Fibroblast of upper back skin (primary cell): Measurements from ENCODE around the gene TTC32.
"Not testable (repeated sequence)": the region's sequence is repeated elsewhere in the genome, so short reads cannot be mapped to it uniquely, and the experiment has no call there.

ENCODE experiments used
- DNase-seq: peaks from one replicate; pipeline ENCODE4 v3.0.0-alpha.2; 2013

Gene TTC32

DNA sequence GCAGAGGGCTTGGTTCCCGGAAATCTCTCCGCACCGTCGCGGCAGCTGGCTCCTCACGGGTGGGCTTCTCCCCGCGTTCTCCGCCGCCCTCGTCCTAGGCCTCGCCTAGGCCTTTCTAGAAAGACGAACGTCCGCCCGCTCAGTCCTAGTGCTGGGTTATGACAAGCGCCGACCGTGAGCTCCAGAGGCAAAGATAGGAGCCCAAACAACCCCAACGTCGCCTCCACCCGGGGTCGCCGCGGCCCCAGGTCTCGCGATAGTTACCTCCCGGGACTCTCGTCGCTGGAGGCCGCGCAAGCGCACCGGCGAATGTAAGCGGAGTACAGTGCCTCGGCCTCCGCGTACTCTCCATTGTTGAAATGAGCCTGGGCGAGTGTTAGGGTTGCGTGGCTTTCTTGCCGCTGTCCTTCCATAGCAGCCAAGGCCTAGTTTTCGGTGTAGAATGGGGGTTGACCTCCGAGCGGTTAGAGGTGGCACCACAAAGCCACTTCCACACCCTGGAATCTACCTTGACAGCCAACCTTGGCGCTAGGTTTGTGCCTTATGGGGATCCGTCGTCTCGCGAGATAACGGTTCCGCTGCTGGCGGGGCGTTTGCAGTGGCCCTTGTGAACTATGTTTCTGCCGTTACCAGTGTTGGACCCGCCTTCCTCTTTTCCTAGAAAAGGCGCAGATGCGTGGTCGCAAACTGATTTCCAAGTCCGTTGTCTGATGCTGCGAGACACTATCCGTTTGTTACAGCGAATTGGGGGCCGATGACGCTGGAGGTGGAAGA lies at the start of gene TTC32:
Gene TTC32 (minus strand): TSS at position 542 of the 774 bp plus-strand sequence. CDS start 129 bp downstream, at position 413.
- peak; percentile 94 for DNase-seq

- DNase-seq: peak; percentile 68
These were observed 47.3 kb upstream of the TTC32 start for GRCh38 chr2:19949071-19949470.

DNA sequence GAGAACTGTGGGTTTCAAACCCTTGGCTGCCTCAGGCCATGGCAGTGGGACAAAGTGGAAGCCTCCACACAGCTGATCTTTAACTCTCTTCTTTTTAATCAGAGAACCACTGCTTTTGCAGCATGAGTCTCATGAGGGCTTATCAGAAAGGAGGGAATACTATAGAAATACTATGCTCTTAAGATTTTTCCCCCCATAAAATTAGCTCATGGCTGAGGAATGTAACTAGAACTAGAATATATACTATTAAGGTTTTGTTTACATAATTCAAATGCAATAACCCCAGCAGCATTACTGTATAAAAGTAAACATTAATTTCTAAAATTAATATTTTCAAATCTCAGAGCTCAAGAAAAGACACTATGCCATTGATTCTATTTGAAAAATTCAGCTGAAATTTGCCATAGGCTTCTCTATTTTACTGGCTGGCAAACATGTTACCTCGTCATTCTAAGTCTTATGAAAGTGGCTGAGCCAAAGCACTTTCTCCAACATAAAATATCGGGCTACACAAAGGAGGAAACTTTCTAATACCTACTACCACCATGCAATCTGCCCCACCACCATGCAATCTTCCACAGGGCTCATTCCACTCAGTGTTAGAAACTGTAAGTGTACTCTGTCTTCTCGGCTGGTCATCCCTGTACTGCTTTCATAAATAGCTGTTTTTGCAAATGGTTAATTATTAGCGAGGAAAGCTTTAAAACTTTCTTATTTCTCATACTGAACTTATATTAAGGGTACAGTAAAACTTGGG lies 45.6 kb upstream of the TTC32 start:
- peak; percentile 7 for DNase-seq

DNA sequence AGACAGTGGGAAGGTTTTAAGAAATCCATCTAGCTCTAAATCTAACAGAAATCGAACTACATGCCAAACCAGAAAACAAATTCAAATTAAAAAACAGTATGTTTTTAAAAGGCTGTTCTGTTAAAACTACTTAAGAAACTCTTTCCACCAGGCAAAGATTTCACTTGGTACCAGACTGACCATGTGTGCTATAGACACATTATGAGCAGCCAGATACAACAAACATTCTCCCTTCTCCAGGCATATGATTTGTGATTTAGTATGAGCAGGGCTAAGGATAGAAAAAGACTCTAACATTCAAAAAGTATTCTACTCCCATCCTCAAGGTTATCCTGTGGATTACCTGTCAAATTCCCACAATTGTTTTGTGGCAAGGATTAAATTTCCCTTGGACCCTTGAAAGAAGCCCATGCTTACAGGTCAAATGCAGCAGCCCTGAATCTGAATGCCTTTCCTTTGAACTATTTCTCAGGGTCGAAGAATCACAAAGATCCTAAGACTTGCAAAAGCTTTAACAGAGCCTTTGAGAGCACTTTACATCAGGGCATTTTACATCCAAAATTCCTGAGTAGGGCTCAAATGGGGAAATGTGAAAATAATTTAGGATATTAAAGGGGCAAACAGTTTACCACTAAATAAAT lies 42.5 kb upstream of the TTC32 start:
- no peak for DNase-seq

GRCh38 chr2:19943189-19943588 lies 41.4 kb upstream of the TTC32 start:
- no peak for DNase-seq

DNA sequence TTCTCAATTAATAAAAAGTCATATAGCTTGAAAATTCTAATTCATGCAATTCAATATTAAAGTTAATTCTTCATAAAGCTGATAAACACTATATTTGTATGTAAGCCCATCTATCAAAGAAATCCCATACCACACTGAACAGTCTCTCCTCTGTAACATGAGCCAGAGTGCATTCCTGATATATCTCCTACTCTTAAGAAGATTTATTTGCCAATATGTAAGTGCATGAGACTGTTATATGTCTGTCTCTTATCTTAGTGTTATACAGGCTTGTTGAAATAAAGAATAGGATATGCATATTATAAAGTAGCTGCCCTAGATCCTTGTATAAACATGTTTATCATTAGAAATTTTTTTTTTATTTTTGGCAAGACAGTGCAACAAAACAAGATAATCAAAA lies 40.4 kb upstream of the TTC32 start:
- no peak for DNase-seq

GRCh38 chr2:19937004-19937403 lies 35.2 kb upstream of the TTC32 start:
- no peak for DNase-seq

DNA sequence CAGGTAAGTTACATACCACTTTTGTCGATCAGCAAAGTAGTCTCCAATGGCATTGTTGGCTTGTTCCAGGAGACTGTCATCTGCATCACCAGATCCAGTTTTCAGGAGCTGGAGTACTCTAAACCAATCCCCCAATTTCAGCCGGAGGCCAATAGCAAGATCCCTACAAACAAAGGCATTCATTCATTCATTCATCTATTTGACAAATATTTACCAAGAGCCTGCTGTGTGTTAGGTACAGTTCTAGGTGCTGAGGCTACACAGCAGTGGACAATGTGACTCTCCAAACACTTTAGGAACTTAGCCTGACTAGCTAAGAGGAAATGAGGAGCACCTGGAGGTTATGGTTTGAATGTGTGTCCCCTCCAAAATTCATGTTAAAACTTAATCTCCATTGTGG lies 34.4 kb upstream of the TTC32 start:
- no peak for DNase-seq

- DNase-seq: peak; percentile 64
These were observed 31.7 kb upstream of the TTC32 start for GRCh38 chr2:19933351-19933981.

DNA sequence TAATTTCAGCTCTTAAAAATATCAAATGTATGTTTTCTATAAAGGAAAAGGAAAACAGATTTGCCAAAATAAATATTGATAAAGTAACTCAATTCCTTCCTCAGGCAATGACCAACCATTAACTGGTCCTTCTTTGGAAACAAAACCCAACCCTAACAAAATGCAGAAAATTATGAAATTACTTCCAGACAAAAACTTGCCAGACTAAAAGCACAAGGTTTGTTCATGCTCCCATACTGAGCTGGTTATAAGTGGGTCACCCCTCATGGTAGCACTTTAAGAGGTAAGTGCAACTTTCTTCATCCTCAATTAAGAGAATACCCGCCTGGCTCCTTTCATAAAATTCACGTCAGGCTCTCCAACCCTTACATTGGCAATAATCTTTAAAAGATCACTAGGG lies 31.1 kb upstream of the TTC32 start:
- no peak for DNase-seq

DNA sequence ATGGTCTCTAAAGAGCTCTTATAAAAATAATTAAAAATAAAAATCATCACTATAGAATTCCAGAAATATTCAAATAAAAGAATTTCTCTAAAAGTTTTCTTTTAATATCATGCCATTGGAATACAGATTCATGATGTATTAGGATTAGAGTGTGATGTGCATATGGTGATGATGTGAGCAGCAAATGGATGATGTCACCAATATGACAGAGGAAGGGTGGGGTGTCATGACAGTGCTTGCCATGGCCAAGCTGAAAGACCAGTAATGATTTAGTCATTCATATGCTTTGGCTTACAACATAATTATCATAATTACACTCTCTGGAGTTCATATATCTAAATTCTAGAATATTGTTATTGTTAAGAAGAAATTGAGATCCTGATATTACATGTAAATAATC lies 27.4 kb upstream of the TTC32 start:
- DNase-seq: no peak

DNA sequence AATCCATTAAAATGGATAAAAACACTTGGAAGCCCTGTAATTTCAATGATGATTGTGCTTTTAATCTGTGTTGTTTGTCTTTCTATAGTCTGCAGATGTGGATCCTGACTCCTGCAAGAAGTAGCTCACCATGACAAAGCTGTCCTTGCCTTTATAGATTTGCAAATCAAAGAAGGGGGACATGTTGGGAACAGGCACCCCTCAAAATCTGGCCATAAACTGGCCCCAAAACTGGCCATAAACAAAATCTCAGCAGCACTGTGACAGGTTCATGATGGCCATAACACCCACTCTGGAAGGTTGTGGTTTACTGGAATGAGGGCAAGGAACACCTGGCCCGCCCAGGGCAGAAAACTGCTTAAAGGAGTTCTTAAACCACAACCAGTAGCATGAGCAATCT lies 26.0 kb upstream of the TTC32 start:
- not testable (repeated sequence) for DNase-seq

DNA sequence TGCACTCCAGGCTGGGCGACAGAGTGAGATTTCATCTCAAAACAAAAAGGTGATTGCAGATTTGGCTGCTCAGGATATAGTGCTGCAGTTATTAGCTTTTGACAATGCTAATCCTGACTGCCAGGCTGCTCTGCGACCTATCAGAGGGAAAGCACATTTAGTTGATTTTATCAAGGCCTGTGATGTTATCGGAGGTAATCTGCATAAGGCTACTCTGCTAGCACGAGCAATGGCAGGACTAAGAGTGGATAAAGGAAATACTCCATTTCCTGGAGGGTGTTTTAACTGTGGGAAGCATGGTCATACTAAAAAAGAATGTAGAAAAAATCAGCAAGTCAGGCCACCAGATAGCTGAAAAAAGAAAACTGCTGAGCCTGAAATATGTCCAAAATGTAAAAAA lies 22.7 kb upstream of the TTC32 start:
- not testable (repeated sequence) for DNase-seq

GRCh38 chr2:19922188-19922587 lies 20.4 kb upstream of the TTC32 start:
- not testable (repeated sequence) for DNase-seq

GRCh38 chr2:19916385-19916950 lies 14.7 kb upstream of the TTC32 start:
- DNase-seq: no peak

DNA sequence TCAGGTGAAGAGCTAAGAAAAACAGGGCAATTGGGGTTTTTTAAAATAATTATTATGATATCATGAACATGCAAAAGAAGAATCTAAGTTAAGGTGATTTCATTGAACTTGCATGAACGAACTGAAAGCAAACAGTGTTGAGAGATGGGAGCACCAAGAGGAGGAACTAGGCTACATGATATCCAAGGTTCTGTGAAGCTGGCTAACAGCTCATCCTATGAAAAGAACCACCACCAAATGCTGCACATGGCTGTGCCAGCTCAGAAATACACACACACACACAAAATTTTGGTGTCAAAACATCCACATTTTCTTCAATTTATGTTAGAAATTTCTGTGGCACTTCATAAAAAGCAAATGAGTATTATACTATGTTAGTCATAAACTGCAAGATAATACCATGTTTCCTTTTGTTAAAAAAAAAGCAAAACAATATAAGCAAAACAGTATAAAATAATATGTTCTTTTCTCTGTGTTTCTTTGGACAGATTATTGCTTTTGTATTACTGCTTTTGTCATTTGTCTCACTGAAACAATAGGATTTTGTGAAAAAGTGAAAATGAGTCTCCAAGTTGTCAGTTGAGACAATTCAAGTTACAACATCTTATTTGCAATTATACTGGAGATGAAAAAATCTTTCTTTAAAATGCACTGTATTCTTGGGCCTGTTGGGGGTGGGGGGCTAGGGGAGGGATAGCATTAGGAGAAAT lies 12.6 kb upstream of the TTC32 start:
- no peak for DNase-seq

DNA sequence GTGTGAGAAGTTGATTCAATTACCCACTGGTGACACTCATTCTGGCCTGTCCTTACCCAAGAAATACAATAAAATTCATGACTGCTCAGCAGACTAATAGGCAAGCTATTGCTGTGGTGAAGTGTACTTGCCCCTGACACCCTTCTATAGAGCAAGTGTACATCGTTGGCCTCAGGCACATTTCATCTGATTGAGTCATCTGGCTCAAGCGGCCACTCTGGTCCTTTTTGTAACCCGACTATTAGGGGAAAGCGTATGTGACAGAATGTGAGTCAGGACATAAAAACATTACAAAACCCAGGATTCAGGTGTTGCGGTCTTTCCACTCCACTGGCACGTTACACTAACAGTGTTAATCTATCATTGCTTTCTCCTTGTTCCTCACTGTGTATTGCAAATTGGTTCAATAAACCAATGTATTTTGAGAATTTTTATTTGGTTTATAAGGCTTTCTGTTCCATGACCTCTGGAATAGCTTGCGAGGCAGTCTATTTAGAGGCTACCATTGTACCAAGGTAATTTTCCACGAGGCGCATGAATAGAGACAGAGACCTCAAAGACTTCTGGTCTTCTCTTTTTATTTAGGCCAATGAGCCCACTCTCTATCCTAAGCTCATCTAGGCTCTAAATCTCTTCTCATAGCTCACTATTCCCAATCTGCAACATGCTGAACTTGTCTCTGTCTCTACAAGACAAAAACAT lies 10.2 kb upstream of the TTC32 start:
- peak; percentile 58 for DNase-seq

GRCh38 chr2:19902216-19902740 lies 495 bp upstream of the TTC32 start:
- DNase-seq: no peak

- no peak for DNase-seq
These were observed 797 bp downstream of the TTC32 start for GRCh38 chr2:19900931-19901441.

- no peak for DNase-seq
These were observed 1.5 kb downstream of the TTC32 start for GRCh38 chr2:19899985-19900930.
